Neural crest cell (in vitro differentiated cells): ENCODE measurements around the gene EIF3I. TPM values are rescaled to one million over a fixed set of nuclear protein-coding genes. Genes with fewer than 3 reads are reported as not detected.

Experiments
- DNase-seq: peaks from one replicate; pipeline ENCODE4 v3.0.0; 2021; ENCODE audit warnings: low read depth, mixed read lengths, low spot score
- H3K27ac Mint-ChIP-seq: one replicate; pipeline ENCODE4 v1.8.0; 2021; ENCODE audit warnings: mild to moderate bottlenecking, mixed read lengths; ENCODE audit not compliant: unreplicated experiment
- H3K27me3 Mint-ChIP-seq: 2 replicates; pipeline ENCODE4 v1.8.0; 2021; ENCODE audit warnings: low read depth, mild to moderate bottlenecking, mixed read lengths
- H3K36me3 Mint-ChIP-seq: 2 replicates; pipeline ENCODE4 v1.8.0; 2021; ENCODE audit warnings: low read depth, mild to moderate bottlenecking, mixed read lengths
- H3K4me1 Mint-ChIP-seq: 2 replicates; pipeline ENCODE4 v1.8.0; 2021; ENCODE audit warnings: mixed read lengths
- H3K4me3 Mint-ChIP-seq: one replicate; pipeline ENCODE4 v1.8.0; 2021; ENCODE audit warnings: mild to moderate bottlenecking, mixed read lengths
- H3K9me3 Mint-ChIP-seq: 2 replicates; pipeline ENCODE4 v1.8.0; 2021; ENCODE audit warnings: mixed read lengths
- CTCF ChIP-seq: fragments of 200-600 bp; sonication (generic); conservative IDR thresholded peaks from 2 replicates; pipeline ENCODE4 v1.5.0; 2021; ENCODE audit warnings: antibody characterized with exemption, mild to moderate bottlenecking
- total RNA-seq: library from RNA; stranded (reverse); gene quantifications from 2 replicates; pipeline ENCODE4 v1.2.1, GENCODE V29; 2021

The EIF3I gene
- total RNA-seq, 1 donor from 2014 or later: 190 TPM

DNA sequence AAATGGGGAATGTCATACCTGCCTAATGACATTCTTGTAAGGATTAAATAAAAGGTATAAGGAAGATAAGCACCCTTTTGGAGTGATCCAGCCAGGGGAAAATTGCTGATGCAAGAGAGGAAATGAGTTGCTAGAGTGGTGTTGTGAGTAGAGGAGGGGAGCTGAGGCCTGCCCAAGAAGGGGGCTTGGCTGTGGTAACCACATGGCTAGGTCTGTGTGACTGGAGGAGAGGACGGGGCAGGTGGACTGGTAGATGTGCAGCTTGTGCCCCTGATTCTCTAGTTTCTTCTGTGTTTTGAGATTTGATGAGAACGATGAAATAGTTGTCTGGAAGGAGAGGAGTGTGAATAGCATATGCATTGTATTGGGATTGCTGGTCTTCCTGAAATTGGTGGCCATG, 36.1 kb upstream of the EIF3I start:
- no peak for TF ChIP-seq CTCF
- H3K27me3 Mint-ChIP-seq: no peaks in the 10 kb centered on the region
- peak overlapping the region; percentile 35 for H3K4me3 Mint-ChIP-seq
- H3K4me1 Mint-ChIP-seq: peaks cover 26% of the 10 kb centered on the region
- no peaks in the 10 kb centered on the region for H3K9me3 Mint-ChIP-seq
- H3K27ac Mint-ChIP-seq: peak overlapping the region; percentile 45
- no peak for DNase-seq
- H3K36me3 Mint-ChIP-seq: peaks cover 29% of the 10 kb centered on the region

- Mint-ChIP-seq H3K4me1 (peaks cover 22% of the 10 kb centered on the region), H3K9me3 (no peaks in the 10 kb centered on the region), H3K36me3 (peaks cover 31% of the 10 kb centered on the region), H3K27me3 (no peaks in the 10 kb centered on the region), H3K4me3 (peak overlapping the region; percentile 35), H3K27ac (no peak overlapping the region)
- TF ChIP-seq CTCF: no peak
- DNase-seq: no peak
Measured at GRCh38 chr1:32186491-32186890, 35.7 kb upstream of the EIF3I start.

GRCh38 chr1:32187850-32188249, 34.4 kb upstream of the EIF3I start:
- Mint-ChIP-seq H3K4me1 (peaks cover 19% of the 10 kb centered on the region), H3K27me3 (no peaks in the 10 kb centered on the region), H3K27ac (no peak overlapping the region), H3K36me3 (peaks cover 33% of the 10 kb centered on the region), H3K4me3 (no peak overlapping the region), H3K9me3 (no peaks in the 10 kb centered on the region)
- DNase-seq: no peak
- TF ChIP-seq CTCF: no peak

DNA sequence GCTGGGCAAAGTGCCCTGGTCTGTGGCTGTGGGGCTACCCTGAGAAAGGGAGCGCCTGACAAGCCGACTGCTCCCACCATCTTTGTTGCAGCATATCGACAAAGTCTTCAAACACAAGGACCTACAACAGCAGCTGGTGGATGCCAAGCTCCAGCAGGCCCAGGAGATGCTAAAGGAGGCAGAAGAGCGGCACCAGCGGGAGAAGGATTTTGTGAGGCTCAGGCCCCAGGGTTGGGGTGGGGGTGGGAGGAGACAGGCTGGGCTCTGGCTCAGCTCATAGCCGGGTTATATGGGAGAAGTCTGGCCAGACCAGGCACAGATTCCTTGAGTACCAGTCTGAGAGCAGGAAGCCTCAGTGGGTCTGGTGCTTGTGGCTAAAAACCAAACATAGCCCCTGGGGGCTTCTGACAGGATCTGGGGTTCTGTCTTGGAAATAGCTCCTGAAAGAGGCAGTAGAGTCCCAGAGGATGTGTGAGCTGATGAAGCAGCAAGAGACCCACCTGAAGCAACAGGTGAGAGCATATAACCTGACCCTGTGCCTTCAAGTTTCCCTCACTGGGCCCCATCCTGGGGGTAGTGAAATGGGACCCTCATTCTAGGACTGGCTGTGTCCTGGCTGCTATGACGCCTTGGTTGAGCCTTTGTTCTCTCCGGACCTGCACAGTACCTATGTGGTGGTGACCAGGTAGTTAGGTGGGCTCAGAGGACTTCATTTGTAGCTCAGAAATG, 29.8 kb upstream of the EIF3I start:
- no peaks in the 10 kb centered on the region for H3K27me3 Mint-ChIP-seq
- H3K9me3 Mint-ChIP-seq: no peaks in the 10 kb centered on the region
- peaks cover 34% of the 10 kb centered on the region for H3K36me3 Mint-ChIP-seq
- no peak overlapping the region for H3K27ac Mint-ChIP-seq
- H3K4me1 Mint-ChIP-seq: peaks cover 5% of the 10 kb centered on the region
- no peak for TF ChIP-seq CTCF
- H3K4me3 Mint-ChIP-seq: no peak overlapping the region
- DNase-seq: no peak

GRCh38 chr1:32194984-32195383, 27.2 kb upstream of the EIF3I start:
- H3K4me1 Mint-ChIP-seq: peaks cover 23% of the 10 kb centered on the region

More at GRCh38 chr1:32194984-32195383, 27.2 kb upstream of the EIF3I start:
- Mint-ChIP-seq H3K27ac (no peak overlapping the region), H3K4me3 (no peak overlapping the region), H3K36me3 (peaks cover 29% of the 10 kb centered on the region), H3K27me3 (no peaks in the 10 kb centered on the region), H3K9me3 (no peaks in the 10 kb centered on the region)
- no peak for TF ChIP-seq CTCF
- DNase-seq: no peak
